Gastrocnemius medialis (tissue), 4 donors: ENCODE results near the gene GBX1.

Experiments used
- CTCF ChIP-seq, 5 experiments: fragments of 450-650 bp in 3 of 5; fragments of 200-600 bp in 2 of 5; sonication (generic) in 2 of 5; IDR thresholded peaks in 4 of 5; conservative IDR thresholded peaks in 1 of 5; 1 replicate in 4 of 5; 2 replicates in 1 of 5; pipeline ENCODE4 v1.5.1; 2016 to 2019; ENCODE audit warnings: antibody characterized with exemption in 5 of 5, mild to moderate bottlenecking in 3 of 5, moderate library complexity in 3 of 5
- POLR2A ChIP-seq, 2 donors: fragments of 450-650 bp; IDR thresholded peaks; one replicate each; pipeline ENCODE4 v1.6.1; 2017; ENCODE audit warnings: antibody characterized with exemption in 2 of 2, mild to moderate bottlenecking in 2 of 2, moderate library complexity in 2 of 2

- TF ChIP-seq CTCF (IDR thresholded peaks at IDR 0.05 in 4 of 5, conservative IDR thresholded peaks at IDR 0.05 in 1 of 5), result no peak
- no peak for TF ChIP-seq POLR2A (IDR thresholded peaks at IDR 0.05)
Measured at GRCh38 chr7:151117565-151117964, 49.9 kb downstream of the GBX1 start.
